ENCODE results near the gene IL1RL1.

DNA sequence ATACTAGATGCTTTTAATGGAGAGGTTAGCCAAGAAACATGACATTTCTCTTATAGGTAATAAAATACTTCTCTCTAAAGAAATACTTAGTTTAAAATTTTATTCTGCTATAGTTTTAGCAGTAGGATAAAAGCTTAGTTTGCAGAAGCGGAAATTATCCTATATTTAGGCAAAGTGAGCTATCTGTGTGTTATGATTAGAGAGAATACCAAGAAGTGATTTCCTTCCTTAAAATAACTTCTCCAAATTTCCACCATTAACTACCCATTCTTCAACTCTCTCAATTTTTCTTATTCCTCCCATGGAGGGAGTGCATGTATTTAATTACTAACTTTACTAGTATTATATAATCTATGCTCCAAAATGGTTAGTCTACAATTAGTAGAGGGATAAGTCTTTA, 15.8 kb upstream of the IL1RL1 start:
- TF ChIP-seq, protein P1, sequence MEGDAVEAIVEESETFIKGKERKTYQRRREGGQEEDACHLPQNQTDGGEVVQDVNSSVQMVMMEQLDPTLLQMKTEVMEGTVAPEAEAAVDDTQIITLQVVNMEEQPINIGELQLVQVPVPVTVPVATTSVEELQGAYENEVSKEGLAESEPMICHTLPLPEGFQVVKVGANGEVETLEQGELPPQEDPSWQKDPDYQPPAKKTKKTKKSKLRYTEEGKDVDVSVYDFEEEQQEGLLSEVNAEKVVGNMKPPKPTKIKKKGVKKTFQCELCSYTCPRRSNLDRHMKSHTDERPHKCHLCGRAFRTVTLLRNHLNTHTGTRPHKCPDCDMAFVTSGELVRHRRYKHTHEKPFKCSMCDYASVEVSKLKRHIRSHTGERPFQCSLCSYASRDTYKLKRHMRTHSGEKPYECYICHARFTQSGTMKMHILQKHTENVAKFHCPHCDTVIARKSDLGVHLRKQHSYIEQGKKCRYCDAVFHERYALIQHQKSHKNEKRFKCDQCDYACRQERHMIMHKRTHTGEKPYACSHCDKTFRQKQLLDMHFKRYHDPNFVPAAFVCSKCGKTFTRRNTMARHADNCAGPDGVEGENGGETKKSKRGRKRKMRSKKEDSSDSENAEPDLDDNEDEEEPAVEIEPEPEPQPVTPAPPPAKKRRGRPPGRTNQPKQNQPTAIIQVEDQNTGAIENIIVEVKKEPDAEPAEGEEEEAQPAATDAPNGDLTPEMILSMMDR (IDR thresholded peaks at IDR 0.05): no peak
- TF ChIP-seq, protein P2, sequence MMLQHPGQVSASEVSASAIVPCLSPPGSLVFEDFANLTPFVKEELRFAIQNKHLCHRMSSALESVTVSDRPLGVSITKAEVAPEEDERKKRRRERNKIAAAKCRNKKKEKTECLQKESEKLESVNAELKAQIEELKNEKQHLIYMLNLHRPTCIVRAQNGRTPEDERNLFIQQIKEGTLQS (CRISPR knock-in tag; conservative IDR thresholded peaks at IDR 0.05): no peak
- TF ChIP-seq FOXK1 (CRISPR knock-in tag; IDR thresholded peaks at IDR 0.05) (no peak), ELF4 (CRISPR knock-in tag; IDR thresholded peaks at IDR 0.05; ENCODE audit: low read depth) (no peak), RORB (CRISPR knock-in tag; IDR thresholded peaks at IDR 0.05) (no peak)

All from WTC11 (cell line).